ENCODE results near the gene FOXS1. TPM values are rescaled to one million over a fixed set of nuclear protein-coding genes. Genes with fewer than 3 reads are reported as not detected.

The FOXS1 gene
- total RNA-seq, 1 donor from 2014 or later, result 26.0 TPM

- Mint-ChIP-seq H3K27ac (ENCODE audit: unreplicated experiment) (no peak overlapping the region), H3K9me3 (ENCODE audit: unreplicated experiment) (peaks cover 2% of the 10 kb centered on the region), H3K27me3 (ENCODE audit: low read depth, unreplicated experiment) (peaks cover 40% of the 10 kb centered on the region), H3K4me1 (ENCODE audit: low read depth, unreplicated experiment) (no peaks in the 10 kb centered on the region), H3K36me3 (ENCODE audit: low read depth, unreplicated experiment) (peaks cover 2% of the 10 kb centered on the region), H3K4me3 (ENCODE audit: unreplicated experiment) (peak overlapping the region; percentile 43)
- H3K4me1 ChIP-seq (ENCODE audit: insufficient read depth, low read length), result peaks cover 7% of the 10 kb centered on the region
- no peak overlapping the region for H3K4me2 ChIP-seq (ENCODE audit: low read length)
- DNase-seq (ENCODE audit: low read depth) (no peak), FAIRE-seq (no peak)
- no peaks in the 10 kb centered on the region for H3K9me3 ChIP-seq (ENCODE audit: insufficient read depth, low read depth, low read length)
- no peak overlapping the region for H3K27ac ChIP-seq (ENCODE audit: low read depth, low read length)
- TF ChIP-seq EZH2 (IDR thresholded peaks at IDR 0.05; ENCODE audit: insufficient read depth, low read length) (no peak), CTCF (IDR thresholded peaks at IDR 0.05; ENCODE audit: insufficient read depth, low read depth, low read length) (no peak)
- H3K4me3 ChIP-seq (ENCODE audit: insufficient read depth, low read depth, low read length), result no peak overlapping the region
- H3K79me2 ChIP-seq (ENCODE audit: insufficient read depth, low read length), result no peaks in the 10 kb centered on the region
- H3K27me3 ChIP-seq (ENCODE audit: insufficient read depth, low read length), result peaks cover 62% of the 10 kb centered on the region
- no peak overlapping the region for H3K9ac ChIP-seq (ENCODE audit: low read length)
- no peaks in the 10 kb centered on the region for H4K20me1 ChIP-seq (ENCODE audit: insufficient read depth, low read length)
- H3K36me3 ChIP-seq (ENCODE audit: insufficient read depth, low read length), result no peaks in the 10 kb centered on the region
- no peak overlapping the region for H2AFZ ChIP-seq (ENCODE audit: low read depth, low read length)
Observed at GRCh38 chr20:31859266-31859997, 14.0 kb upstream of the FOXS1 start.

- peaks cover 69% of the 10 kb centered on the region for H3K27me3 ChIP-seq (ENCODE audit: insufficient read depth, low read length)
Observed at GRCh38 chr20:31858760-31859083, 13.3 kb upstream of the FOXS1 start.

More at GRCh38 chr20:31858760-31859083, 13.3 kb upstream of the FOXS1 start:
- H3K27ac Mint-ChIP-seq (ENCODE audit: unreplicated experiment), result no peak overlapping the region
- Histone ChIP-seq H3K4me3 (ENCODE audit: insufficient read depth, low read depth, low read length) (no peak overlapping the region), H3K9me3 (ENCODE audit: insufficient read depth, low read depth, low read length) (no peaks in the 10 kb centered on the region), H2AFZ (ENCODE audit: low read depth, low read length) (no peak overlapping the region), H3K36me3 (ENCODE audit: insufficient read depth, low read length) (no peaks in the 10 kb centered on the region), H3K27ac (ENCODE audit: low read depth, low read length) (no peak overlapping the region), H3K9ac (ENCODE audit: low read length) (no peak overlapping the region), H3K4me2 (ENCODE audit: low read length) (no peak overlapping the region), H4K20me1 (ENCODE audit: insufficient read depth, low read length) (no peaks in the 10 kb centered on the region), H3K4me1 (ENCODE audit: insufficient read depth, low read length) (peaks cover 7% of the 10 kb centered on the region), H3K79me2 (ENCODE audit: insufficient read depth, low read length) (no peaks in the 10 kb centered on the region)
- no peak overlapping the region for H3K4me3 Mint-ChIP-seq (ENCODE audit: unreplicated experiment)
- FAIRE-seq (no peak), DNase-seq (ENCODE audit: low read depth) (no peak)
- H3K36me3 Mint-ChIP-seq (ENCODE audit: low read depth, unreplicated experiment), result no peaks in the 10 kb centered on the region
- TF ChIP-seq EZH2 (IDR thresholded peaks at IDR 0.05; ENCODE audit: insufficient read depth, low read length) (no peak), CTCF (IDR thresholded peaks at IDR 0.05; ENCODE audit: insufficient read depth, low read depth, low read length) (no peak)
- peaks cover 36% of the 10 kb centered on the region for H3K27me3 Mint-ChIP-seq (ENCODE audit: low read depth, unreplicated experiment)
- peaks cover 2% of the 10 kb centered on the region for H3K9me3 Mint-ChIP-seq (ENCODE audit: unreplicated experiment)
- no peaks in the 10 kb centered on the region for H3K4me1 Mint-ChIP-seq (ENCODE audit: low read depth, unreplicated experiment)
